H9 (cell line): ENCODE results near the gene KIF15. TPM values are rescaled to one million over a fixed set of nuclear protein-coding genes. Genes with fewer than 3 reads are reported as not detected.

Source experiments
- DNase-seq: peaks from one replicate; pipeline ENCODE4 v3.0.0-alpha.2; 2017
- H2AFZ ChIP-seq: one replicate; pipeline ENCODE4 v1.6.1; 2013; ENCODE audit warnings: mild to moderate bottlenecking, low read length, control low read depth, moderate library complexity
- H2AK5ac ChIP-seq: 2 replicates; pipeline ENCODE4 v1.6.1; 2013; ENCODE audit warnings: low read length, control low read depth, mixed read lengths; ENCODE audit not compliant: insufficient read length
- H2BK120ac ChIP-seq: one replicate; pipeline ENCODE4 v1.6.1; 2013; ENCODE audit warnings: low read depth, mild to moderate bottlenecking, low read length, control low read depth, inconsistent platforms; ENCODE audit not compliant: poor library complexity, severe bottlenecking
- H2BK12ac ChIP-seq: 2 replicates; pipeline ENCODE4 v1.6.1; 2013; ENCODE audit warnings: low read length, control low read depth, mixed read lengths, low read depth; ENCODE audit not compliant: insufficient read length
- H2BK15ac ChIP-seq: 2 replicates; pipeline ENCODE4 v1.6.1; 2013; ENCODE audit warnings: low read depth, low read length, control low read depth
- H2BK20ac ChIP-seq: one replicate; pipeline ENCODE4 v1.6.1; 2013; ENCODE audit warnings: low read depth, mild to moderate bottlenecking, low read length, control low read depth, inconsistent platforms; ENCODE audit not compliant: poor library complexity, severe bottlenecking
- H2BK5ac ChIP-seq: 2 replicates; pipeline ENCODE4 v1.6.1; 2013; ENCODE audit warnings: low read length, control low read depth, mixed read lengths; ENCODE audit not compliant: insufficient read length
- H3K14ac ChIP-seq: 2 replicates; pipeline ENCODE4 v1.6.1; 2013; ENCODE audit warnings: low read length, control low read depth; ENCODE audit not compliant: insufficient read depth
- H3K18ac ChIP-seq: 2 replicates; pipeline ENCODE4 v1.6.1; 2013; ENCODE audit warnings: low read depth, mild to moderate bottlenecking, mixed read lengths, low read length, control low read depth; ENCODE audit not compliant: insufficient read length
- H3K23ac ChIP-seq: 2 replicates; pipeline ENCODE4 v1.6.1; 2013; ENCODE audit warnings: low read length, control low read depth, mixed read lengths, low read depth; ENCODE audit not compliant: insufficient read length
- H3K23me2 ChIP-seq: 2 replicates; pipeline ENCODE4 v1.6.1; 2013; ENCODE audit warnings: low read depth, mild to moderate bottlenecking, mixed read lengths, low read length, control low read depth; ENCODE audit not compliant: insufficient read length, poor library complexity, severe bottlenecking
- H3K27ac ChIP-seq: 2 replicates; pipeline ENCODE4 v1.5.1; 2013; ENCODE audit warnings: low read length, control low read depth, mixed read lengths, low read depth; ENCODE audit not compliant: insufficient read length
- H3K27me3 ChIP-seq: 2 replicates; pipeline ENCODE4 v1.6.1; 2013; ENCODE audit warnings: low read length, control low read depth, inconsistent platforms; ENCODE audit not compliant: insufficient read depth
- H3K4ac ChIP-seq: 2 replicates; pipeline ENCODE4 v1.6.1; 2013; ENCODE audit warnings: low read depth, mild to moderate bottlenecking, control low read depth, inconsistent platforms, low read length, moderate library complexity
- H3K4me1 ChIP-seq: 2 replicates; pipeline ENCODE4 v1.6.1; 2013; ENCODE audit warnings: low read length, control low read depth, inconsistent platforms; ENCODE audit not compliant: insufficient read depth
- H3K4me2 ChIP-seq: 2 replicates; pipeline ENCODE4 v1.6.1; 2013; ENCODE audit warnings: low read length, control low read depth, mixed read lengths; ENCODE audit not compliant: insufficient read length, insufficient read depth
- H3K56ac ChIP-seq: 2 replicates; pipeline ENCODE4 v1.6.1; 2013; ENCODE audit warnings: low read depth, mild to moderate bottlenecking, mixed read lengths, low read length, control low read depth; ENCODE audit not compliant: insufficient read length
- H3K79me1 ChIP-seq: 2 replicates; pipeline ENCODE4 v1.6.1; 2013; ENCODE audit warnings: low read depth, mild to moderate bottlenecking, moderate library complexity, low read length, control low read depth, inconsistent platforms; ENCODE audit not compliant: insufficient read depth, poor library complexity, severe bottlenecking
- H3K79me2 ChIP-seq: 2 replicates; pipeline ENCODE4 v1.6.1; 2013; ENCODE audit warnings: low read length, control low read depth, inconsistent platforms; ENCODE audit not compliant: insufficient read depth
- H3K9ac ChIP-seq: 2 replicates; pipeline ENCODE4 v1.6.1; 2013; ENCODE audit warnings: low read length, control low read depth, mixed read lengths; ENCODE audit not compliant: insufficient read length; ENCODE audit errors: extremely low read depth
- H3K9me3 ChIP-seq: one replicate; pipeline ENCODE4 v1.6.1; 2013; ENCODE audit warnings: low read depth, low read length, inconsistent platforms; ENCODE audit not compliant: control insufficient read depth
- H3T11ph ChIP-seq: one replicate; pipeline ENCODE4 v1.6.1; 2013; ENCODE audit warnings: mild to moderate bottlenecking, low read length, control low read depth, inconsistent platforms
- H4K20me1 ChIP-seq: one replicate; pipeline ENCODE4 v1.6.1; 2013; ENCODE audit not compliant: control insufficient read depth, insufficient read length, insufficient read depth
- H4K5ac ChIP-seq: 2 replicates; pipeline ENCODE4 v1.6.1; 2013; ENCODE audit warnings: low read depth, mild to moderate bottlenecking, mixed read lengths, low read length, control low read depth; ENCODE audit not compliant: insufficient read length
- H4K8ac ChIP-seq: replicated peaks from 2 replicates; pipeline ENCODE4 v1.6.1; 2013; ENCODE audit warnings: low read length, control low read depth, mixed read lengths, low read depth; ENCODE audit not compliant: insufficient read length
- H4K91ac ChIP-seq: 2 replicates; pipeline ENCODE4 v1.6.1; 2013; ENCODE audit warnings: low read depth, mild to moderate bottlenecking, moderate library complexity, mixed read lengths, low read length, control low read depth; ENCODE audit not compliant: insufficient read length
- H3K27ac Mint-ChIP-seq, 3 experiments: 2 replicates in 2 of 3; 3 replicates in 1 of 3; pipeline ENCODE4 v1.8.0; 2020 to 2021; ENCODE audit warnings: mixed read lengths in 3 of 3, mild to moderate bottlenecking in 1 of 3, moderate library complexity in 1 of 3
- H3K27me3 Mint-ChIP-seq: 2 replicates; pipeline ENCODE4 v1.8.0; 2021; ENCODE audit warnings: low read depth, mild to moderate bottlenecking, moderate library complexity, mixed read lengths
- H3K36me3 Mint-ChIP-seq, 3 experiments: 2 replicates in 2 of 3; 3 replicates in 1 of 3; pipeline ENCODE4 v1.8.0; 2020 to 2021; ENCODE audit warnings: low read depth in 3 of 3, mixed read lengths in 3 of 3; ENCODE audit not compliant: insufficient read depth in 1 of 3
- H3K4me1 Mint-ChIP-seq, 2 experiments: 2 replicates each; pipeline ENCODE4 v1.8.0; 2020; ENCODE audit warnings: mixed read lengths in 2 of 2
- H3K4me3 Mint-ChIP-seq, 2 experiments: 2 replicates in 1 of 2; 3 replicates in 1 of 2; pipeline ENCODE4 v1.8.0; 2020 to 2021; ENCODE audit warnings: mild to moderate bottlenecking in 2 of 2, mixed read lengths in 2 of 2, moderate library complexity in 1 of 2
- H3K9me3 Mint-ChIP-seq, 2 experiments: 2 replicates in 1 of 2; 3 replicates in 1 of 2; pipeline ENCODE4 v1.8.0; 2020; ENCODE audit warnings: mild to moderate bottlenecking in 2 of 2, mixed read lengths in 2 of 2, moderate library complexity in 1 of 2
- CTCF ChIP-seq: fragments of 200-600 bp; sonication (generic); conservative IDR thresholded peaks from 3 replicates; pipeline ENCODE4 v1.8.0; 2021; ENCODE audit warnings: antibody characterized with exemption, mild to moderate bottlenecking
- WGBS: extraction: QIAGEN DNeasy Blood & Tissue Kit; methylation state at CpG from one replicate; pipeline ENCODE4 v1.1.7; 2013; ENCODE audit warnings: missing lambda C conversion rate, low lambda C conversion rate, mixed read lengths; ENCODE audit not compliant: insufficient read length; ENCODE audit errors: extremely low coverage; 5-methylcytosine and 5-hydroxymethylcytosine counted together
- total RNA-seq: library from RNA; stranded (reverse); gene quantifications from 2 replicates; pipeline ENCODE4 v1.2.1, GENCODE V29; 2021

Gene KIF15
- total RNA-seq, 1 experiment from 2014 or later = 25.0 TPM

- no peak overlapping the region for H3K18ac ChIP-seq
- no CpG with 5 or more reads among the region's 4 CpGs for WGBS
- no peak overlapping the region for H3K27ac ChIP-seq
- no peaks in the 10 kb centered on the region for H3K27me3 ChIP-seq
- no peaks in the 10 kb centered on the region for H3K36me3 Mint-ChIP-seq
- H2BK120ac ChIP-seq = no peak overlapping the region
- no peaks in the 10 kb centered on the region for H3K9me3 Mint-ChIP-seq
- no peak overlapping the region for H3K14ac ChIP-seq
- H4K20me1 ChIP-seq = no peaks in the 10 kb centered on the region
- H3K4me1 Mint-ChIP-seq = peaks cover 24 to 25% of the 10 kb centered on the region in 2 experiments
- no peak overlapping the region for H4K8ac ChIP-seq
- H3K56ac ChIP-seq = no peak overlapping the region
- H3K27me3 Mint-ChIP-seq = peaks cover 5% of the 10 kb centered on the region
- H2BK15ac ChIP-seq = no peak overlapping the region
- H3K9ac ChIP-seq = no peak overlapping the region
- H4K5ac ChIP-seq = no peak overlapping the region
- no peak overlapping the region for H2BK12ac ChIP-seq
- no peaks in the 10 kb centered on the region for H3K79me1 ChIP-seq
- H3K4me3 Mint-ChIP-seq = no peak overlapping the region
- H2AK5ac ChIP-seq = no peak overlapping the region
- no peak overlapping the region for H3K23ac ChIP-seq
- H4K91ac ChIP-seq = no peak overlapping the region
- no peak for DNase-seq
- no peak overlapping the region for H2BK5ac ChIP-seq
- no peak overlapping the region for H3K4ac ChIP-seq
- no peak overlapping the region for H3T11ph ChIP-seq
- H3K4me1 ChIP-seq = no peaks in the 10 kb centered on the region
- no peak for TF ChIP-seq CTCF
- no peak overlapping the region for H3K27ac Mint-ChIP-seq
- H2AFZ ChIP-seq = no peak overlapping the region
- H3K23me2 ChIP-seq = no peaks in the 10 kb centered on the region
- H3K79me2 ChIP-seq = no peaks in the 10 kb centered on the region
- peaks cover 7% of the 10 kb centered on the region for H3K9me3 ChIP-seq
- H3K4me2 ChIP-seq = no peak overlapping the region
- H2BK20ac ChIP-seq = no peak overlapping the region
Measured at GRCh38 chr3:44902628-44903027, 141.0 kb downstream of the KIF15 start.

Other genes starting within 250 kb of the KIF15 start
- gene ZKSCAN7, start 206.6 kb upstream of the KIF15 start, total RNA-seq = 7.0 and 8.7 TPM in 2 replicates
- 16.4 and 18.7 TPM in 2 replicates for gene ZNF660, start 176.8 kb upstream of the KIF15 start, total RNA-seq
- gene ZNF197, start 136.8 kb upstream of the KIF15 start, total RNA-seq = 17.5 and 18.8 TPM in 2 replicates
- gene ZNF35, start 113.1 kb upstream of the KIF15 start, total RNA-seq = 22.3 and 27.3 TPM in 2 replicates
- not detected in 2 replicates for gene ZNF502, start 49.1 kb upstream of the KIF15 start, total RNA-seq
- gene ZNF501, start 32.2 kb upstream of the KIF15 start, total RNA-seq = 4.9 and 6.5 TPM in 2 replicates
- gene KIAA1143, start 175 bp upstream of the KIF15 start, total RNA-seq = 47.0 and 47.4 TPM in 2 replicates
- 11.8 and 12.2 TPM in 2 replicates for gene TMEM42, start 100.1 kb downstream of the KIF15 start, total RNA-seq
- not detected in 2 replicates for gene TGM4, start 112.8 kb downstream of the KIF15 start, total RNA-seq
- gene ZDHHC3, start 214.4 kb downstream of the KIF15 start, total RNA-seq = 58.3 and 71.3 TPM in 2 replicates
- gene EXOSC7, start 214.4 kb downstream of the KIF15 start, total RNA-seq = 86.6 and 88.7 TPM in 2 replicates